Smooth muscle cell (in vitro differentiated cells): ENCODE data around the gene BDKRB2. TPM values are rescaled to one million over a fixed set of nuclear protein-coding genes. Genes with fewer than 3 reads are reported as not detected.

Source experiments
- DNase-seq: peaks from one replicate; lab custom pipeline; 2025; ENCODE audit not compliant: unreplicated experiment; lab: John Stamatoyannopoulos, UW
- H2AFZ ChIP-seq: fragments of 200-600 bp; sonication (generic); 2 replicates; pipeline ENCODE4 v1.6.0; 2016; ENCODE audit warnings: antibody characterized with exemption, low read depth, mild to moderate bottlenecking
- H3F3A ChIP-seq: fragments of 200-600 bp; sonication (generic); 2 replicates; pipeline ENCODE4 v1.6.0; 2017; ENCODE audit warnings: antibody characterized with exemption, low read depth
- H3K27ac ChIP-seq: fragments of 200-600 bp; sonication (generic); 2 replicates; pipeline ENCODE4 v1.5.1; 2016; ENCODE audit warnings: low read depth, mild to moderate bottlenecking
- H3K27me3 ChIP-seq: fragments of 200-600 bp; sonication (generic); 2 replicates; pipeline ENCODE4 v1.6.1; 2016; ENCODE audit warnings: low read depth, mild to moderate bottlenecking
- H3K36me3 ChIP-seq: fragments of 200-600 bp; sonication (generic); 2 replicates; pipeline ENCODE4 v1.5.1; 2016; ENCODE audit warnings: low read depth
- H3K4me1 ChIP-seq: fragments of 200-600 bp; sonication (generic); 2 replicates; pipeline ENCODE4 v1.5.1; 2016; ENCODE audit warnings: low read depth
- H3K4me2 ChIP-seq: fragments of 200-600 bp; sonication (generic); 2 replicates; pipeline ENCODE4 v1.6.0; 2016; ENCODE audit warnings: mild to moderate bottlenecking
- H3K4me3 ChIP-seq: fragments of 200-600 bp; sonication (generic); 2 replicates; pipeline ENCODE4 v1.5.1; 2016; ENCODE audit warnings: mild to moderate bottlenecking
- H3K79me2 ChIP-seq: fragments of 200-600 bp; sonication (generic); 2 replicates; pipeline ENCODE4 v1.6.0; 2016; ENCODE audit warnings: low read depth, mild to moderate bottlenecking
- H3K9ac ChIP-seq: fragments of 200-600 bp; sonication (generic); 2 replicates; pipeline ENCODE4 v1.6.0; 2016; ENCODE audit warnings: low read depth
- H3K9me3 ChIP-seq: fragments of 200-600 bp; sonication (generic); replicated peaks from 2 replicates; pipeline ENCODE4 v1.5.1; 2016; ENCODE audit warnings: low read depth
- H4K20me1 ChIP-seq: fragments of 200-600 bp; sonication (generic); 2 replicates; pipeline ENCODE4 v1.6.0; 2016; ENCODE audit warnings: low read depth
- WGBS: methylation state at CpG from one replicate; pipeline ENCODE4 v1.1.7; 2016; ENCODE audit warnings: low lambda C conversion rate; 5-methylcytosine and 5-hydroxymethylcytosine counted together
- polyA plus RNA-seq: library from polyadenylated mRNA; unstranded; fragments of >200 nt; fragmentation: Nextera tagmentation; extraction: Ambion mirVana; gene quantifications from 2 replicates; pipeline ENCODE4 v1.2.1, GENCODE V29; 2016
- total RNA-seq: library from RNA; depleted of rRNA; stranded (reverse); fragments of >200 nt; gene quantifications from 2 replicates; pipeline ENCODE4 v1.2.3, GENCODE V29; 2014
- TF ChIP-seq, protein P1 (sequence below): fragments of 200-600 bp; sonication (generic); IDR thresholded peaks from 2 replicates; pipeline ENCODE4 v1.5.1; 2017; ENCODE audit warnings: borderline replicate concordance, mild to moderate bottlenecking, antibody characterized with exemption; ENCODE audit not compliant: insufficient read depth, poor library complexity, severe bottlenecking

Gene BDKRB2
- total and polyA plus RNA-seq, 2 experiments from 2014 or later, result 10.4 to 16.9 TPM

DNA sequence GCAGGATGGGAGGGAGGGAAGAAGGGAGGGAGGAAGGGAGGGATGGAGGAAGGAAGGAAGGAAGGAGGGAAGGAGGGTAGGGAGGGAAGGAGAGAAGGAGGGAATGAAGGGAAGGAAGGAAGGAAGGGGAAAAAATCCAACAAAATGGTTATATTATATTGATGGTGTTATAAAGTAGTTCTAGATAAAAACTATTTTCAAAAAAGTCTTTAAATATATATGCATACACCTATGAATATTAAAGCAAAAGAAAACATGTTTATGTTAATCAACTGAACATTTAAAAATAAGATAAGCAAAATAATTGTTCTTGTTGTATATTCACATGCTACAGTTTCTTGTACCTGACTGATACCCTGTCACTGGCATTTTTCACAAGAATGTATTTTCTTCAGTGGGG lies 53.3 kb downstream of the BDKRB2 start:
- no peaks in the 10 kb centered on the region for H4K20me1 ChIP-seq
- peaks cover 24% of the 10 kb centered on the region for H3K4me1 ChIP-seq
- no peak overlapping the region for H3K27ac ChIP-seq
- no peak overlapping the region for H3K9ac ChIP-seq
- no peaks in the 10 kb centered on the region for H3K9me3 ChIP-seq
- TF ChIP-seq, protein P1, sequence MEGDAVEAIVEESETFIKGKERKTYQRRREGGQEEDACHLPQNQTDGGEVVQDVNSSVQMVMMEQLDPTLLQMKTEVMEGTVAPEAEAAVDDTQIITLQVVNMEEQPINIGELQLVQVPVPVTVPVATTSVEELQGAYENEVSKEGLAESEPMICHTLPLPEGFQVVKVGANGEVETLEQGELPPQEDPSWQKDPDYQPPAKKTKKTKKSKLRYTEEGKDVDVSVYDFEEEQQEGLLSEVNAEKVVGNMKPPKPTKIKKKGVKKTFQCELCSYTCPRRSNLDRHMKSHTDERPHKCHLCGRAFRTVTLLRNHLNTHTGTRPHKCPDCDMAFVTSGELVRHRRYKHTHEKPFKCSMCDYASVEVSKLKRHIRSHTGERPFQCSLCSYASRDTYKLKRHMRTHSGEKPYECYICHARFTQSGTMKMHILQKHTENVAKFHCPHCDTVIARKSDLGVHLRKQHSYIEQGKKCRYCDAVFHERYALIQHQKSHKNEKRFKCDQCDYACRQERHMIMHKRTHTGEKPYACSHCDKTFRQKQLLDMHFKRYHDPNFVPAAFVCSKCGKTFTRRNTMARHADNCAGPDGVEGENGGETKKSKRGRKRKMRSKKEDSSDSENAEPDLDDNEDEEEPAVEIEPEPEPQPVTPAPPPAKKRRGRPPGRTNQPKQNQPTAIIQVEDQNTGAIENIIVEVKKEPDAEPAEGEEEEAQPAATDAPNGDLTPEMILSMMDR, result no peak
- peak overlapping the region; percentile 84 for H3K4me2 ChIP-seq
- peaks cover 22% of the 10 kb centered on the region for H3K79me2 ChIP-seq
- H3K36me3 ChIP-seq, result no peaks in the 10 kb centered on the region
- peaks cover 35% of the 10 kb centered on the region for H3F3A ChIP-seq
- peak overlapping the region; percentile 41 for H3K4me3 ChIP-seq
- DNase-seq, result no peak
- no peaks in the 10 kb centered on the region for H3K27me3 ChIP-seq
- H2AFZ ChIP-seq, result no peak overlapping the region

DNA sequence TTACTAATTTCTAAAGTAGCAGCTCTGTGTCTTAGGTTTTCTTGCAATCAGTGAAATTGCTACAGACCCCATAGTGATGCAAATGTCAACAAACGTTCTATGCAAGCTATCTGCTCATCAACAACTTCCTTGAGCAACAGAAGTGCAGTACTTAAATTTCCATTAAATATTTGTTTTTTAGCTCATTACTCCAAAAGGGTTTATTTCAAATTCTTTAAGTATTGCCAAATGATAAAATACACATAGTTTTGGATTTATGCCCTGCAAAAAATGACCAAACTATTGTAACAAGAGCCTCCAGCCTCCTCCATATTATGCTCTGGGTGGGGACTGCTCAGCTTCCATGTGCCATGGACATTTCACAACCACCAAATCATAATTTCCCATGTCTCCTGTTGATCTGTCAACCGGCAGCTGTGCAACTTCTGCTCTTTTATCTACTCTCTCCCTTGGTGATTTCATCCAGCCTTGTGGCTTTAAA lies 55.7 kb downstream of the BDKRB2 start:
- no peaks in the 10 kb centered on the region for H4K20me1 ChIP-seq
- H3K36me3 ChIP-seq, result no peaks in the 10 kb centered on the region
- peaks cover 22% of the 10 kb centered on the region for H3K79me2 ChIP-seq
- H3K27me3 ChIP-seq, result no peaks in the 10 kb centered on the region
- H3F3A ChIP-seq, result peaks cover 21% of the 10 kb centered on the region
- no peak overlapping the region for H2AFZ ChIP-seq
- H3K9me3 ChIP-seq, result no peaks in the 10 kb centered on the region
- TF ChIP-seq, protein P1, result no peak
- H3K27ac ChIP-seq, result peak overlapping the region; percentile 22
- H3K4me3 ChIP-seq, result no peak overlapping the region
- peaks cover 14% of the 10 kb centered on the region for H3K4me1 ChIP-seq
- DNase-seq, result no peak
- WGBS, result 20% methylated on average over 2 of the region's 2 CpGs
- H3K4me2 ChIP-seq, result peak overlapping the region; percentile 20
- H3K9ac ChIP-seq, result no peak overlapping the region

DNA sequence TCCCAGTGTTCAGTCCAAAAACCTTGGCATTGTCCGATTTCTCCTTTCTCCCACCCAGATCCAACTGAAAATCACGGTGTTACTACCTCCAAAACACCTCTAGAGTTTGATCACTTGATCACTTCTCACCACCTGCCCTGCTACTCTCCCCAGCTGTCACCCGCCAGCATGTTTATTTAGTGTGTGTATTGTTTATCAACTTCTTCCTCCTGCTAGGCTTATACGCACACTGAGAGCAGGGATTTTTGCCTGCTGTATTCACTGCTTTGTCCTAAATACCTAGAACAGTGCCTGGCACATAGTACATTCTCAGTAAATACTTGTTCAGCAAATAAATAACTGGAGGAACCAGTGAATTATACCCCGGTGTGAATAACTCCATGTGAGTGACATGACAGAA lies 56.4 kb downstream of the BDKRB2 start:
- H3K4me3 ChIP-seq, result no peak overlapping the region
- H3F3A ChIP-seq, result peaks cover 15% of the 10 kb centered on the region
- 87% methylated on average over 5 of the region's 5 CpGs for WGBS
- no peaks in the 10 kb centered on the region for H3K27me3 ChIP-seq
- H2AFZ ChIP-seq, result no peak overlapping the region
- H3K4me1 ChIP-seq, result peaks cover 11% of the 10 kb centered on the region
- peaks cover 22% of the 10 kb centered on the region for H3K79me2 ChIP-seq
- no peak for DNase-seq
- no peaks in the 10 kb centered on the region for H4K20me1 ChIP-seq
- H3K27ac ChIP-seq, result peak overlapping the region; percentile 22
- H3K36me3 ChIP-seq, result no peaks in the 10 kb centered on the region
- TF ChIP-seq, protein P1, result no peak
- H3K4me2 ChIP-seq, result peak overlapping the region; percentile 20
- no peaks in the 10 kb centered on the region for H3K9me3 ChIP-seq
- no peak overlapping the region for H3K9ac ChIP-seq

DNA sequence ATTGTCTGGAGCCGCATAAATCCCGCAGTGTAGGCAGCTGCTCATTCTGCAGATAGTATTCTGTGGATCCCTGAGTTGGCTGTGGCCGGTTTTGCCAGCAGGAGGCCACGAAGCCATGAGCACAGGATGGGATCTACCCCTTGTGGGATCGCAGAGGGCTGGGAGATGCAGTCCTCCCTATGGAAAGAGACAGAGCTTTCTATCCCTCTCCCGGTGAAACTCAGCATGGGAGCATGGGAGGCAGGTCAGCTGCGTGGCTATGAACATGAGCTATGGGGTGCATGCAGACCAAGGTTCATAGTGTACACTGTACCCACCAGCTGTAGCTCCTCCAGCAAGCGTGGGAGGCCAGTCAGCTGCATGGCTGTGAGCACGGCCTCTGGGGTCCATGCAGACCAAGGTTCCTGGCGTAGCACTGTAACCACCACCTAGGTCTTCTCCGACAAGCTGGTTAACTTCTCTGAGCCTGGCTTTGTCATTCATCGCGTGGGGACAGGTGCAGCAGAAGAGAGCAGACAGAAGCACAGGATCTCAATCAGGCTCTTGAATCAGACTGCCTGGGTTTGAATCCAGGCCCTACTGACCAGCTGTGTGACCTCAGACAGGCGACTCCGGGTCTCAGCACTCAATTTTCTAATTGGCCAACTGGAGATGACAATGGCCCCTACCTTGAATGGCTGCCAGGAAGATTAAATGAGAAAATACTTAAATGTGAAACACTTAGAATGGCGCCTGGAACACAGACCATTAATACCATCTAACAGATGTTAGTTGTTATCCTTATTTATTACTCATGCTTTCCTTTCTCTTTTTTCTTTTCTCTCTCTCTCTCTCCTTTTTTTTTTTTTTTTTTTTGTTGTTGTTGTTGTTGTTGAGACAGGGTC lies 57.4 kb downstream of the BDKRB2 start:
- Histone ChIP-seq H3K4me3 (no peak overlapping the region), H3K36me3 (no peaks in the 10 kb centered on the region), H3K9me3 (no peaks in the 10 kb centered on the region), H3K4me1 (peaks cover 3% of the 10 kb centered on the region), H4K20me1 (no peaks in the 10 kb centered on the region), H3K27ac (no peak overlapping the region), H3K27me3 (no peaks in the 10 kb centered on the region), H3K4me2 (peak overlapping the region; percentile 25), H3K79me2 (peaks cover 22% of the 10 kb centered on the region), H3F3A (peaks cover 7% of the 10 kb centered on the region), H3K9ac (no peak overlapping the region), H2AFZ (no peak overlapping the region)
- 86% methylated on average over 16 of the region's 16 CpGs for WGBS
- DNase-seq, result no peak
- TF ChIP-seq, protein P1, result no peak
